Prostate gland (tissue), 2 donors: ENCODE results near the gene TMTC2.

Source experiments
- CTCF ChIP-seq, 4 experiments: fragments of 200-600 bp in 2 of 4; fragments of 450-650 bp in 2 of 4; sonication (generic) in 2 of 4; IDR thresholded peaks; 1 replicate in 3 of 4; 2 replicates in 1 of 4; pipeline ENCODE4 v1.5.1; 2016 to 2019; ENCODE audit warnings: antibody characterized with exemption in 4 of 4, mild to moderate bottlenecking in 2 of 4, moderate library complexity in 2 of 4
- POLR2A ChIP-seq: fragments of 450-650 bp; IDR thresholded peaks from one replicate; pipeline ENCODE4 v1.6.1; 2016; ENCODE audit warnings: antibody characterized with exemption, mild to moderate bottlenecking
- POLR2AphosphoS5 ChIP-seq: sonication (generic); formaldehyde crosslinking; IDR thresholded peaks from one replicate; pipeline ENCODE4 v1.6.1; 2017; ENCODE audit warnings: antibody characterized with exemption

GRCh38 chr12:82848845-82849244 is 162.1 kb downstream of the TMTC2 start:
- no peak for TF ChIP-seq POLR2AphosphoS5
- TF ChIP-seq POLR2A = no peak
- no peak for TF ChIP-seq CTCF (IDR thresholded peaks at IDR 0.05)
